GM12874 (cell line): ENCODE results near the gene MRGPRD.

Experiments
- TF ChIP-seq, protein P1 (sequence below): IDR thresholded peaks from 2 replicates; pipeline ENCODE4 v1.5.1; 2011; ENCODE audit warnings: low read depth, mild to moderate bottlenecking, control low read depth, low read length, moderate library complexity; ENCODE audit not compliant: insufficient read depth

Gene MRGPRD

DNA sequence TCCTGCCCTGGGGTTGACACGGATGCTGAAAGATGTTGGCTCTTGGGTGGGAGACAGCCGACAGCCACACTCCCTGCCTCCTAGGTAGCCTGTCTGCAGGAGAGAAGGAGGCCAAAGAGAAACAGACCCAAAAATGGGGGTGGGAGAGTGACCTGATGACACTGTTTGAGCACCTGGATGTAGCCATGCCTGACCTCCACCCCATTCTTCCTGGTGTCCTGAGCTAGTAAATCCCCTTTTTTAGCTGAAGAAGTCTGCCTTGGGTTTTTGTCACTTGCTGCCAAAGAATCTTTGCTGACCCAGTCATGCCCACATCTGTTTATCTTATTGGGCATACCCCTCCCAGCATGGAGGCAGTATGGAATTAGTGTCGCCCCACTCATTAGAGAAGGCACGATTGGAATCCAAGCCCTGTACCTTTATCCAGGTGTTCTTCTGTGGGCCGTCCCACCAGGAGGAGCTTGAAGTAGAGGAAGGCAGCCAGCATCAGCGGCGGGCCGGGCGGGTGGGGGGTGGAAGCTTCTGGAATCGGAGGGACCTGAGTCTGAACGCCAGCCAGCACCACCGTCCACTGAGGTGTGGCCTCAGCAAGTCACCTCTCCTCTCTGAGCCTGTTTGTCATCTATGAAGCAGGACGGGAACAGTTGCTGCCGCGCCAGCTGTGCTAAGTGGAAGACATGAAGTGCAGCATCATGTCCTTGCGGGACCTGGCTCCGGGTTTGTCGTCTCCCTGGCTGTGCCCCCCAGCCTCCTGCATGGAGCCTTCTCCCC lies 39.3 kb downstream of the MRGPRD start:
- TF ChIP-seq, protein P1, sequence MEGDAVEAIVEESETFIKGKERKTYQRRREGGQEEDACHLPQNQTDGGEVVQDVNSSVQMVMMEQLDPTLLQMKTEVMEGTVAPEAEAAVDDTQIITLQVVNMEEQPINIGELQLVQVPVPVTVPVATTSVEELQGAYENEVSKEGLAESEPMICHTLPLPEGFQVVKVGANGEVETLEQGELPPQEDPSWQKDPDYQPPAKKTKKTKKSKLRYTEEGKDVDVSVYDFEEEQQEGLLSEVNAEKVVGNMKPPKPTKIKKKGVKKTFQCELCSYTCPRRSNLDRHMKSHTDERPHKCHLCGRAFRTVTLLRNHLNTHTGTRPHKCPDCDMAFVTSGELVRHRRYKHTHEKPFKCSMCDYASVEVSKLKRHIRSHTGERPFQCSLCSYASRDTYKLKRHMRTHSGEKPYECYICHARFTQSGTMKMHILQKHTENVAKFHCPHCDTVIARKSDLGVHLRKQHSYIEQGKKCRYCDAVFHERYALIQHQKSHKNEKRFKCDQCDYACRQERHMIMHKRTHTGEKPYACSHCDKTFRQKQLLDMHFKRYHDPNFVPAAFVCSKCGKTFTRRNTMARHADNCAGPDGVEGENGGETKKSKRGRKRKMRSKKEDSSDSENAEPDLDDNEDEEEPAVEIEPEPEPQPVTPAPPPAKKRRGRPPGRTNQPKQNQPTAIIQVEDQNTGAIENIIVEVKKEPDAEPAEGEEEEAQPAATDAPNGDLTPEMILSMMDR: no peak

DNA sequence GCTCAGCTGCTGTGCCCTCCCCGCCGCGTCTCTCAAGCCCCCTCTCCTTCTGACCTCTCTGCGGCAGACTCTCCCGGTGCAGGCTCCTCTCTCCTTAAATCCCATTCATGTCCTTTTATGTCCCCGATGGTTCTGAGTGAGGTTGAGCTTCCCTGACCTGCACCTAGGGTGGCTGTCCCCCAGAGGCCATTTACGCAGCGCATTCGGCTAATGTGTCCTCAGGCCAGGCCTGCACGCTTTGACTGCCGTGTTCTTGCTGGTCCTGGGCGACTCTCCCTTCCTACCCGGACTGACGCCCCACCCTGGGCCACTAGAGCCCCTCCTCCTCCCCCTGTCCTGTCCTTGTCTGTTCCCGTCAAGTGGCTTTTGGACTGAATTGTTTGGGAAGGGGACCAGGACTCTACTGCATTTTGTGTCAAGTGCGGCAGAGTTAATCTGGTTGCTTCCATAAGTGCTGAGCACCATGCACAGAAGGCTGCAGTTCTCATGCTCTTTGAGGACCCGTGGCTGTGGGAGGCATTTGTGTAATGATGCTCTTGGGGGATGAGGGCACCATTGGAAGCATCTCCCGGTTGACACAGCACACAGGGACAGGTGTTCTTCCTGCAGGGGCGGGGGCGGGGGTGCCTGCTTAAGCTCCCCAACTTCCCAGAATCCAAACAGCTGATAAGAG lies 40.0 kb downstream of the MRGPRD start:
- TF ChIP-seq, protein P1: no peak

DNA sequence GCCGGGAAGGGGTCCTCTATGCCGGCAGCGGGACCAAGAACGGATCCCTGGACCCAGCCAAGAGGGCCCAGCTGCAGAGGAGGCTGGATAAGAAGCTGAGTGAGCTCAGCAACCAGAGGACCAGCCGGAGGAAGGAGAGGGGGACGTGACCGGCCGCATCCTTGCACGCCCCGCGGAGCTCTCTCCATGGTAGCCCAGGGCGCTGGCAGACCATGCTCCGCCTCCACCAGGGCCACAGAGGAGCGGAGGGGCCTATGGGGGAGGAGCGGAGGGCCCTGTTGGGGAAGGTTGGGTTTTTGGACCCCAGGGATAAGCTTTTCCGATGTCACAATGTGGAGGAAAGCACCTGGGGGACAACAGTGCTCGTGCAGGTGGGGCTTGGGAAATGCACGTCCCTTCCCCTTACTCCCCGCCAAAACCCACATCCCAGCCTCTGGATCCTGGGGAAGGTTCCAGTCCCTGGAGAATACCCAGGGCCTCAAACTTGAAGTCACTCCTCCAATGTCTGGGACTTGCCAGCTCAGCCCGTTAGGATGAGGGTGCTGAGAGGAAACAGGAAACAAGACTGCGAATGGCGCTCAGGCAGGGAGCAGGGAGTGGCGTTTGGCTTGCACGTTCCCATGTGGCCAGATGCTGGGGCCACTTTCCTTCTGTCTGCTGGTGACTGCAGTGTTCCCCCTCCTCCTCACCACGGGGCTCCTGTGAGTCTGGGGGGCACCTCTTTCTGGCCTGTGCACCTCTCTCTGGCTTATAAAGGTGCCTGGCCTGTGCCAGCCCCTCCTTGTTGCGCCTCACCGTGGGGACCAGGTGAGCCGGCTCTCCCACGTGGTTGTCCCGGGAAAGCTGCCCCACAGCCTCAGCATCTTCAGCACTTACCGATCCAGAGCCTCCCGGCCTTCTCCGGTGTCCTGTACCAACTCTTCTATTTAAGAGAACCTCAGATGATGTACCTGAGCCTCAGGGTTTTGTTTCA lies 40.9 kb downstream of the MRGPRD start:
- TF ChIP-seq, protein P1: no peak

DNA sequence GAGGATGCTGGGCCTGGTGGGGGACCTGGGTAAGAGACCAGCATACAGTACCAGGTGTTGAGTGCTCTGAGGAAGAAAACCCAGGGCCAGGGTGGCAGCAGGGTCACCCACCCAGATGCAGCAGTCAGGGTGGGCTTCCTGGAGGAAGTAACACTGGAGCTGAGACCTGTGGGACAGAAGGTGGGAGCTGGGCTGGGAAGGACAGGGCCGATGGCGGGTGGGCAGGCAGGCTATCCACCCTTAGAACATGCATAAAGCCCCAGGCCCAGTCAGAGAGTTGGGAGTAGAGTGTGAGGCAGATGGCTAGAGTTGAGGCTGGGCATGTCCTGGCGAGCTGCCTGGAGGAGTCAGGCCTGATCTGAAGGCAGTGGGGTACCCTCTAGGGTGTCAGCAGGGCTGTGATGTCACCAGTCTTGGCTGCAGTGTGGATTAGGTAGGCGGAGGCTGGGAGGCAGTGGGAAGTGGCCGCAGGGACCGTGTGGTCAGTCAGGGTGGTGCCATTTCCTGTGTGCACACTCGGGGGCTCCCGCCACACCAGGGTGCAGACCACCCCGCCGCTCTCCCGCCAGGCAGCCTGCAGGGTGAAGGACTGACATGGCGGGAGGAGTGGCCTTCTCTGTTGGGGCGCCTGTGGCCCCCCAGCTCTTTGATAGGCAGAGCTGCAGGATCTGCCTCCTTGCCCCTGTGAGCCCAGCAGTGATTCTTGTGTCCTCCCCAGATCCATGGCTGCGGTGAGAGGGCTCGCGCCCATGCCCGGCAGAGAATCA lies 41.8 kb downstream of the MRGPRD start:
- TF ChIP-seq, protein P1: no peak

DNA sequence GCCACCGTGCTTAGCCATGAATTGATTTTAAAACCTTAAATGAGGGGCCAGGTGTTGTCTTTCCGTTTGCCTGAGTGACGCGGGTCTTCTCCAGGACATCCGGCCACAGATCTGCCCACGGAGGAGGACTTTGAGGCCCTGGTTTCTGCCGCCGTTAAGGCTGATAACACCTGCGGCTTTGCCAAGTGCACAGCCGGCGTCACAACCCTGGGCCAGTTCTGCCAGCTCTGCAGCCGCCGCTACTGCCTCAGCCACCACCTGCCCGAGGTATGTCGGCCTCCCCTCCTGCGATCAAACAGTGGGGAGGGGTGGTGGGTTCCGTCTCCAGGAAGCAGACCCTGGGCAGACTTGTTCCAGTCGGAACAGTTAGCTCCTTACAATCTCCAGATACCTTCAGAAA lies 42.7 kb downstream of the MRGPRD start:
- TF ChIP-seq, protein P1: no peak

DNA sequence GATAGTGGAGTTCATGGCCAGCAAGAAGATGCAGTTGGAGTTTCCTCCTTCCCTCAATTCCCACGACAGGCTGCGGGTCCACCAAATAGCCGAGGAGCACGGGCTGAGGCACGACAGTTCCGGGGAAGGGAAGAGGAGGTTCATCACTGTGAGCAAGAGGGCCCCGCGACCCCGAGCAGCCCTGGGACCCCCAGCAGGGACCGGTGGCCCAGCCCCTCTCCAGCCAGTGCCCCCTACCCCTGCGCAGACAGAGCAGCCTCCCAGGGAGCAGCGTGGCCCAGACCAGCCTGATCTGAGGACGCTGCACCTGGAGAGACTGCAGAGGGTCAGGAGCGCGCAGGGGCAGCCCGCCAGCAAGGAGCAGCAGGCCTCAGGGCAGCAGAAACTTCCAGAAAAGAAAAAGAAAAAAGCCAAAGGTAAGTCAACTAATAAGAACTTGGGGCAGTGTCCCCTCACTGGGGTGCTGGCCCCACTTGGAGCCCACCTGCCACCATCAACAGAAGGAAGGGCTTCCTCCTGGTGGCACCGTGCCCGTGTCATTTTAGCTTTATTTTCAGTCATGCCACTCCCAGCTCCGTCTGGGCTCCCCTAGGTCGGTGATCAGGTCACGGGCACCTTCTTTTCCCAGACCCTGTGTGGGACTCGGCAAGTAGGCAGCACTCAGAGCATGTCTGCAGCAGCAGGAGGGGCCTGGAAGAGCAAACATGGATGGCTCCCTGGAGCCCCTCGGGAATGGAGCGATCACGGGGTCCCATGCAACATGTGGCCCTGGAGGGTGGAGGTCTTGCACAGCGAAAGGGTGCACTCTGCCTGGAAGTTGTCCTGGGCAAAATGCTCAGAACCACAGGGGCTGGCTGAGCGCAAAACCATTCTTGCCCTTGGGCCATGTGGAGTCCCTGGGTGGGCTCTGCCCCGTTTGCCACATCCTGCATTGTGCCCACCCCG lies 43.8 kb downstream of the MRGPRD start:
- TF ChIP-seq, protein P1: no peak
